ENCODE data around the gene FERMT3. TPM values are rescaled to one million over a fixed set of nuclear protein-coding genes. Genes with fewer than 3 reads are reported as not detected.

FERMT3 gene
- total RNA-seq, 1 donor from 2014 or later: 5.9 TPM

- Mint-ChIP-seq H3K9me3 (ENCODE audit: low read depth) (no peaks in the 10 kb centered on the region), H3K27me3 (no peaks in the 10 kb centered on the region), H3K27ac (peak within 1 kb of the TSS; percentile 93), H3K36me3 (ENCODE audit: insufficient read depth) (no peaks in the 10 kb centered on the region), H3K4me1 (ENCODE audit: low read depth) (peaks cover 17% of the 10 kb centered on the region), H3K4me3 (ENCODE audit: low read depth) (peak within 1 kb of the TSS; percentile 78)
- peak; percentile 80 for DNase-seq (ENCODE audit: low spot score, unreplicated experiment)
- no peak for TF ChIP-seq CTCF (IDR thresholded peaks at IDR 0.05; ENCODE audit: unreplicated experiment)
Measured at GRCh38 chr11:64230171-64230984, 23.9 kb downstream of the FERMT3 start, which contains the start of gene DNAJC4. DNAJC4 (plus strand) TSS chr11:64230548; CDS start chr11:64230855, 307 bp downstream.

- Mint-ChIP-seq H3K27me3 (no peaks in the 10 kb centered on the region), H3K4me3 (ENCODE audit: low read depth) (peak overlapping the region; percentile 78), H3K36me3 (ENCODE audit: insufficient read depth) (no peaks in the 10 kb centered on the region), H3K27ac (peak overlapping the region; percentile 23), H3K4me1 (ENCODE audit: low read depth) (peaks cover 19% of the 10 kb centered on the region), H3K9me3 (ENCODE audit: low read depth) (no peaks in the 10 kb centered on the region)
- no peak for DNase-seq (ENCODE audit: low spot score, unreplicated experiment)
- no peak for TF ChIP-seq CTCF (IDR thresholded peaks at IDR 0.05; ENCODE audit: unreplicated experiment)
Measured at GRCh38 chr11:64230985-64231365, 24.5 kb downstream of the FERMT3 start.

GRCh38 chr11:64231546-64231945, 25.0 kb downstream of the FERMT3 start:
- H3K9me3 Mint-ChIP-seq (ENCODE audit: low read depth): no peaks in the 10 kb centered on the region
- H3K36me3 Mint-ChIP-seq (ENCODE audit: insufficient read depth): no peaks in the 10 kb centered on the region
- no peaks in the 10 kb centered on the region for H3K27me3 Mint-ChIP-seq
- H3K27ac Mint-ChIP-seq: peak overlapping the region; percentile 73
- H3K4me1 Mint-ChIP-seq (ENCODE audit: low read depth): peaks cover 19% of the 10 kb centered on the region
- DNase-seq (ENCODE audit: low spot score, unreplicated experiment): no peak
- H3K4me3 Mint-ChIP-seq (ENCODE audit: low read depth): peak overlapping the region; percentile 78
- no peak for TF ChIP-seq CTCF (IDR thresholded peaks at IDR 0.05; ENCODE audit: unreplicated experiment)

- Mint-ChIP-seq H3K4me1 (ENCODE audit: low read depth) (peaks cover 22% of the 10 kb centered on the region), H3K36me3 (ENCODE audit: insufficient read depth) (no peaks in the 10 kb centered on the region), H3K27ac (peak overlapping the region; percentile 73), H3K9me3 (ENCODE audit: low read depth) (no peaks in the 10 kb centered on the region), H3K27me3 (no peaks in the 10 kb centered on the region), H3K4me3 (ENCODE audit: low read depth) (peak overlapping the region; percentile 78)
- no peak for DNase-seq (ENCODE audit: low spot score, unreplicated experiment)
- TF ChIP-seq CTCF (IDR thresholded peaks at IDR 0.05; ENCODE audit: unreplicated experiment): no peak
Measured at GRCh38 chr11:64232182-64232966, 25.9 kb downstream of the FERMT3 start.

- peaks cover 25% of the 10 kb centered on the region for H3K4me1 Mint-ChIP-seq (ENCODE audit: low read depth)
- DNase-seq (ENCODE audit: low spot score, unreplicated experiment): no peak
- H3K4me3 Mint-ChIP-seq (ENCODE audit: low read depth): peak overlapping the region; percentile 71
- no peaks in the 10 kb centered on the region for H3K27me3 Mint-ChIP-seq
- no peak for TF ChIP-seq CTCF (IDR thresholded peaks at IDR 0.05; ENCODE audit: unreplicated experiment)
- no peak overlapping the region for H3K27ac Mint-ChIP-seq
- no peaks in the 10 kb centered on the region for H3K36me3 Mint-ChIP-seq (ENCODE audit: insufficient read depth)
- no peaks in the 10 kb centered on the region for H3K9me3 Mint-ChIP-seq (ENCODE audit: low read depth)
Measured at GRCh38 chr11:64232967-64233315, 26.4 kb downstream of the FERMT3 start.

Measured in progenitor cell of endocrine pancreas (in vitro differentiated cells).